ENCODE data around the gene PSMD5. TPM values are rescaled to one million over a fixed set of nuclear protein-coding genes. Genes with fewer than 3 reads are reported as not detected.

The PSMD5 gene
- total RNA-seq, 4 donors from 2014 or later: 30.7 to 47.7 (median 33.0) TPM

GRCh38 chr9:120866651-120867050, 23.9 kb upstream of the PSMD5 start:
- no peak for DNase-seq (ENCODE audit: low spot score in 2 of 2)
- Histone ChIP-seq H3K36me3 (peaks cover 36% of the 10 kb centered on the region), H3K27ac (no peak overlapping the region), H3K4me1 (peaks cover 25% of the 10 kb centered on the region), H3K4me3 (no peak overlapping the region), H3K27me3 (no peaks in the 10 kb centered on the region), H3K9me3 (no peaks in the 10 kb centered on the region)
- 95% methylated on average over 6 of the region's 6 CpGs for WGBS
- TF ChIP-seq POLR2AphosphoS5 (IDR thresholded peaks at IDR 0.05): no peak
- no peak for TF ChIP-seq CTCF (IDR thresholded peaks at IDR 0.05)
- TF ChIP-seq EP300 (IDR thresholded peaks at IDR 0.05): no peak

- Histone ChIP-seq H3K27me3 (no peaks in the 10 kb centered on the region), H3K4me3 (no peak overlapping the region), H3K9me3 (no peaks in the 10 kb centered on the region), H3K27ac (no peak overlapping the region), H3K36me3 (peaks cover 45% of the 10 kb centered on the region), H3K4me1 (peaks cover 25% of the 10 kb centered on the region)
- DNase-seq (ENCODE audit: low spot score in 2 of 2): no peak
- WGBS: 62% methylated on average over 5 of the region's 5 CpGs
- no peak for TF ChIP-seq EP300 (IDR thresholded peaks at IDR 0.05)
- TF ChIP-seq CTCF (IDR thresholded peaks at IDR 0.05): no peak
- TF ChIP-seq POLR2A (IDR thresholded peaks at IDR 0.05): no peak
- TF ChIP-seq POLR2AphosphoS5 (IDR thresholded peaks at IDR 0.05): no peak
These were observed 23.1 kb upstream of the PSMD5 start for GRCh38 chr9:120865809-120866208.

DNA sequence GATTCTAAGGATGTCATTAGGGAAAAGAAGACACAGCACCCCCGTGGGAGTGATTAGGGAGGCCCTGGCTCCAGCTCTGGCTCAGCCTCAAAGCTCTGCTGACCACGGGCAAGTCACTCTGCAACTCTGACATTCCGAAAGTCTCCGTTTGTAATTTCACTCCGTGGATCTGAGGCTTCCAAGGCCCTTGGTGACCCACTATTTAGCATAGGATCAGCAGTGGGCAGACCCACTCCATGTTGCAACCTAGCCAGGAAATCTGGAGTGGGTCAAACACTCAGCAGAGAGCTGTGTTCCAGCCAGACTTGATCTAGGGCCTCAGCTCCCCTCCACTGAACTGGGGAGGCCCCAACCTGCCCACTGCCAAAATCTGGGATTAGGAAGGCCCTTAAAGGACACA, 22.5 kb upstream of the PSMD5 start:
- peaks cover 51% of the 10 kb centered on the region for H3K36me3 ChIP-seq
- 87% methylated on average over 5 of the region's 5 CpGs for WGBS
- H3K9me3 ChIP-seq: no peaks in the 10 kb centered on the region
- no peak for DNase-seq (ENCODE audit: low spot score in 2 of 2)
- no peak for TF ChIP-seq POLR2A (IDR thresholded peaks at IDR 0.05)
- peaks cover 25% of the 10 kb centered on the region for H3K4me1 ChIP-seq
- H3K27me3 ChIP-seq: no peaks in the 10 kb centered on the region
- H3K4me3 ChIP-seq: no peak overlapping the region
- H3K27ac ChIP-seq: no peak overlapping the region

GRCh38 chr9:120864719-120865118, 22.0 kb upstream of the PSMD5 start:
- WGBS: 93% methylated on average over 5 of the region's 5 CpGs
- Histone ChIP-seq H3K9me3 (no peaks in the 10 kb centered on the region), H3K36me3 (peaks cover 56% of the 10 kb centered on the region), H3K27ac (no peak overlapping the region), H3K4me1 (peaks cover 23% of the 10 kb centered on the region), H3K27me3 (no peaks in the 10 kb centered on the region), H3K4me3 (no peak overlapping the region)
- no peak for DNase-seq (ENCODE audit: low spot score in 2 of 2)
- TF ChIP-seq POLR2A (IDR thresholded peaks at IDR 0.05) (no peak), POLR2AphosphoS5 (IDR thresholded peaks at IDR 0.05) (no peak), EP300 (IDR thresholded peaks at IDR 0.05) (no peak), CTCF (IDR thresholded peaks at IDR 0.05) (no peak)

- H3K36me3 ChIP-seq: peaks cover 61% of the 10 kb centered on the region
- peaks cover 16% of the 10 kb centered on the region for H3K4me1 ChIP-seq
- H3K4me3 ChIP-seq: no peak overlapping the region
- no peak for DNase-seq (ENCODE audit: low spot score in 2 of 2)
- no peaks in the 10 kb centered on the region for H3K9me3 ChIP-seq
- H3K27ac ChIP-seq: no peak overlapping the region
- no peak for TF ChIP-seq POLR2AphosphoS5 (IDR thresholded peaks at IDR 0.05)
- no peak for TF ChIP-seq POLR2A (IDR thresholded peaks at IDR 0.05)
- TF ChIP-seq CTCF (IDR thresholded peaks at IDR 0.05): no peak
- no peak for TF ChIP-seq EP300 (IDR thresholded peaks at IDR 0.05)
- 90% methylated on average over 7 of the region's 7 CpGs for WGBS
- H3K27me3 ChIP-seq: no peaks in the 10 kb centered on the region
These were observed 21.1 kb upstream of the PSMD5 start for GRCh38 chr9:120863833-120864232.

DNA sequence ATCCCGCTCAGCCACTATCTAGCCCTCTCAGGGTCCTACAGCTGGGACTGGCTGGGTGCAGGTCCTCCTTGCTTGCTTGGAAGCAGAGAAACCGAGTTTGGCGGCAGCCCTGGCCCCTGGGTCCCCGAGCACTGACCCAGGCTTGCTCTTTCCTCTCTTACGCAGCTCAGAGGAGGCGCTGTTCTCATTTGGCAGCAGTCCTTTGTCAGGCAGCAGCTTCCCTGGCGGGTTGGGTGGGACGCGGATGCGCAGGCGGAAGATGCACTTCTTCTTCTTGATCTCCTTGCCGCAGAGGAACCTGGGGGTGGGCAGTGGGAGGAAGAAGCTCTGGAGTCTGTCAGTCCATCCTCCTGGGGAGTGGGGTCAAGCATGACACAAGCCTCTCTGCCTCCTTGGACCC, 19.7 kb upstream of the PSMD5 start:
- Histone ChIP-seq H3K4me3 (no peak overlapping the region), H3K4me1 (peaks cover 9% of the 10 kb centered on the region), H3K9me3 (no peaks in the 10 kb centered on the region), H3K36me3 (peaks cover 72% of the 10 kb centered on the region), H3K27ac (no peak overlapping the region), H3K27me3 (no peaks in the 10 kb centered on the region)
- WGBS: 98% methylated on average over 11 of the region's 12 CpGs
- TF ChIP-seq EP300 (IDR thresholded peaks at IDR 0.05): no peak
- no peak for TF ChIP-seq CTCF (IDR thresholded peaks at IDR 0.05)
- no peak for TF ChIP-seq POLR2A (IDR thresholded peaks at IDR 0.05)
- TF ChIP-seq POLR2AphosphoS5 (IDR thresholded peaks at IDR 0.05): no peak
- DNase-seq (ENCODE audit: low spot score in 2 of 2): no peak

Data from suprapubic skin (tissue), 4 donors.